SK-N-SH treated with all-trans-retinoic acid at 6 μM for 48 hours (cell line): ENCODE results near the gene ATAD3B.

ENCODE experiments used
- ATAC-seq: fragments of 200-7000 bp; cut with Tn5 transposase; 3 replicates; pipeline ENCODE4 v1.9.1; 2020; ENCODE audit warnings: mild to moderate bottlenecking, moderate library complexity
- ARNTL ChIP-seq: fragments of 450-650 bp; formaldehyde crosslinking; IDR thresholded peaks from 2 replicates; pipeline ENCODE4 v1.5.0; 2020; ENCODE audit warnings: low read depth, mild to moderate bottlenecking, moderate library complexity, borderline replicate concordance
- BACH2 ChIP-seq: fragments of 250-450 bp; sonication (Bioruptor Pico); IDR thresholded peaks from 2 replicates; pipeline ENCODE4 v1.9.0; 2021; ENCODE audit warnings: mild to moderate bottlenecking, borderline replicate concordance
- CREB5 ChIP-seq: fragments of 250-450 bp; sonication (Bioruptor Pico); IDR thresholded peaks from 2 replicates; pipeline ENCODE4 v1.5.1; 2020; ENCODE audit warnings: low read depth, mild to moderate bottlenecking, moderate library complexity
- CSDC2 ChIP-seq: fragments of 250-450 bp; sonication (Bioruptor Pico); IDR thresholded peaks from 2 replicates; pipeline ENCODE4 v1.5.0; 2020; ENCODE audit warnings: mild to moderate bottlenecking, moderate library complexity
- ESRRG ChIP-seq: fragments of 250-450 bp; sonication (Bioruptor Pico); IDR thresholded peaks from 2 replicates; pipeline ENCODE4 v1.6.1; 2021; ENCODE audit warnings: mild to moderate bottlenecking
- GLIS3 ChIP-seq: fragments of 250-450 bp; sonication (Bioruptor Pico); IDR thresholded peaks from 2 replicates; pipeline ENCODE4 v1.5.0; 2020; ENCODE audit warnings: mild to moderate bottlenecking, moderate library complexity
- ISL1 ChIP-seq: fragments of 250-450 bp; sonication (Bioruptor Pico); IDR thresholded peaks from 2 replicates; pipeline ENCODE4 v2.1.2; 2022; ENCODE audit warnings: mild to moderate bottlenecking, moderate library complexity
- OSR1 ChIP-seq: fragments of 250-450 bp; sonication (Bioruptor Pico); IDR thresholded peaks from 2 replicates; pipeline ENCODE4 v1.8.0; 2022; ENCODE audit warnings: moderate library complexity, mild to moderate bottlenecking, inconsistent platforms
- PATZ1 ChIP-seq: fragments of 250-450 bp; sonication (Bioruptor Pico); IDR thresholded peaks from 2 replicates; pipeline ENCODE4 v1.8.0; 2020; ENCODE audit warnings: mild to moderate bottlenecking, moderate library complexity, borderline replicate concordance
- POU6F1 ChIP-seq: fragments of 250-450 bp; sonication (Bioruptor Pico); IDR thresholded peaks from 2 replicates; pipeline ENCODE4 v1.8.0; 2021; ENCODE audit warnings: low read depth, mild to moderate bottlenecking, moderate library complexity, borderline replicate concordance
- PPARA ChIP-seq: fragments of 250-450 bp; sonication (Bioruptor Pico); IDR thresholded peaks from 2 replicates; pipeline ENCODE4 v1.5.0; 2020; ENCODE audit warnings: mild to moderate bottlenecking, borderline replicate concordance
- RARB ChIP-seq: fragments of 250-450 bp; sonication (Bioruptor Pico); IDR thresholded peaks from 2 replicates; pipeline ENCODE4 v1.8.0; 2021; ENCODE audit warnings: mild to moderate bottlenecking, moderate library complexity
- SNAI2 ChIP-seq: fragments of 250-450 bp; sonication (Bioruptor Pico); IDR thresholded peaks from 2 replicates; pipeline ENCODE4 v1.5.0; 2020; ENCODE audit warnings: mild to moderate bottlenecking, moderate library complexity
- TCF4 ChIP-seq: fragments of 250-450 bp; sonication (Bioruptor Pico); IDR thresholded peaks from 2 replicates; pipeline ENCODE4 v1.8.0; 2021; ENCODE audit warnings: mild to moderate bottlenecking, moderate library complexity, borderline replicate concordance
- TOX ChIP-seq: fragments of 250-450 bp; sonication (Bioruptor Pico); IDR thresholded peaks from 2 replicates; pipeline ENCODE4 v1.8.0; 2021; ENCODE audit warnings: mild to moderate bottlenecking, moderate library complexity, borderline replicate concordance
- TSHZ2 ChIP-seq: fragments of 250-450 bp; sonication (Bioruptor Pico); IDR thresholded peaks from 2 replicates; pipeline ENCODE4 v1.5.0; 2020; ENCODE audit warnings: mild to moderate bottlenecking, moderate library complexity
- ZC3H10 ChIP-seq: fragments of 250-450 bp; sonication (Bioruptor Pico); IDR thresholded peaks from 2 replicates; pipeline ENCODE4 v1.5.1; 2021; ENCODE audit warnings: mild to moderate bottlenecking, moderate library complexity
- ZFP30 ChIP-seq: fragments of 450-650 bp; formaldehyde crosslinking; IDR thresholded peaks from 2 replicates; pipeline ENCODE4 v1.5.0; 2022; ENCODE audit warnings: mild to moderate bottlenecking, moderate library complexity
- ZNF565 ChIP-seq: fragments of 450-650 bp; formaldehyde crosslinking; conservative IDR thresholded peaks from 2 replicates; pipeline ENCODE4 v1.5.0; 2020; ENCODE audit warnings: low read depth, mild to moderate bottlenecking, moderate library complexity
- ZNF70 ChIP-seq: fragments of 450-650 bp; formaldehyde crosslinking; IDR thresholded peaks from 2 replicates; pipeline ENCODE4 v1.5.0; 2020; ENCODE audit warnings: mild to moderate bottlenecking, moderate library complexity
- ZNF8 ChIP-seq: fragments of 450-650 bp; formaldehyde crosslinking; IDR thresholded peaks from 2 replicates; pipeline ENCODE4 v1.5.0; 2020; ENCODE audit warnings: mild to moderate bottlenecking, moderate library complexity

The ATAD3B gene

GRCh38 chr1:1471389-1472052 lies at the start of gene ATAD3B:
TSS of gene ATAD3B (plus strand) at chr1:1471765. CDS start at chr1:1471885, 120 bp downstream.
- TF ChIP-seq ZNF565 (CRISPR knock-in tag) (no peak), BACH2 (CRISPR knock-in tag) (no peak), ZC3H10 (CRISPR knock-in tag) (no peak), TCF4 (CRISPR knock-in tag) (no peak), ESRRG (CRISPR knock-in tag) (no peak), CSDC2 (CRISPR knock-in tag) (no peak), ZNF70 (CRISPR knock-in tag) (no peak), OSR1 (CRISPR knock-in tag) (no peak), ZFP30 (no peak), PATZ1 (CRISPR knock-in tag) (no peak)
- peak; percentile 94 for ATAC-seq

GRCh38 chr1:1421907-1422464 lies 49.6 kb upstream of the ATAD3B start:
- TF ChIP-seq ZNF70 (CRISPR knock-in tag): no peak
- TF ChIP-seq ARNTL (CRISPR knock-in tag): no peak
- TF ChIP-seq ZC3H10 (CRISPR knock-in tag): no peak
- TF ChIP-seq CREB5 (CRISPR knock-in tag): no peak
- ATAC-seq: no peak

GRCh38 chr1:1422465-1423244 lies 48.9 kb upstream of the ATAD3B start:
- peak; percentile 10; the same call in 1 of the 3 replicates for ATAC-seq
- TF ChIP-seq ZNF8 (CRISPR knock-in tag): peak; percentile 51; the same call in 1 of the 2 replicates
- TF ChIP-seq ZNF70 (CRISPR knock-in tag): no peak
- TF ChIP-seq ZNF565 (CRISPR knock-in tag): peak; percentile 58; the same call in 1 of the 2 replicates
- TF ChIP-seq PATZ1 (CRISPR knock-in tag): no peak
- TF ChIP-seq CSDC2 (CRISPR knock-in tag): peak; percentile 97
- peak; percentile 58; the same call in 1 of the 2 replicates for TF ChIP-seq ESRRG (CRISPR knock-in tag)
- TF ChIP-seq TCF4 (CRISPR knock-in tag): no peak
- no peak for TF ChIP-seq ZFP30
- peak; percentile 51; the same call in 1 of the 2 replicates for TF ChIP-seq ZC3H10 (CRISPR knock-in tag)
- TF ChIP-seq PPARA (CRISPR knock-in tag): no peak
- no peak for TF ChIP-seq BACH2 (CRISPR knock-in tag)
- TF ChIP-seq CREB5 (CRISPR knock-in tag): no peak
- TF ChIP-seq GLIS3 (CRISPR knock-in tag): no peak
- TF ChIP-seq OSR1 (CRISPR knock-in tag): peak; percentile 75; the same call in 1 of the 2 replicates
- TF ChIP-seq POU6F1 (CRISPR knock-in tag): no peak
- TF ChIP-seq RARB (CRISPR knock-in tag): no peak
- TF ChIP-seq TOX (CRISPR knock-in tag): no peak
- TF ChIP-seq ARNTL (CRISPR knock-in tag): no peak
- no peak for TF ChIP-seq TSHZ2 (CRISPR knock-in tag)
- peak; percentile 97 for TF ChIP-seq SNAI2 (CRISPR knock-in tag)
- TF ChIP-seq ISL1: peak; percentile 75
